ENCODE measurements around the gene SYN1.

- TF ChIP-seq CTCF (IDR thresholded peaks at IDR 0.05) (no peak), POLR2A (IDR thresholded peaks at IDR 0.05) (no peak)
Measured at GRCh38 chrX:47664737-47665136, 45.1 kb upstream of the SYN1 start.
